Activated CD4-positive, alpha-beta T cell treated with anti-CD3 and anti-CD28 coated beads for 36 hours (primary cell): ENCODE data around the gene SPECC1L. TPM values are rescaled to one million over a fixed set of nuclear protein-coding genes. Genes with fewer than 3 reads are reported as not detected.

ENCODE experiments used
- ATAC-seq: fragments of 200-7000 bp; cut with Tn5 transposase; one replicate; pipeline ENCODE4 v1.10.0; 2021; ENCODE audit warnings: mild to moderate bottlenecking, moderate library complexity
- CTCF ChIA-PET: fragments of 350-600 bp; sonication (Branson Sonifier 250); formaldehyde crosslinking; loops from one replicate; lab custom pipeline; 2021; ENCODE audit warnings: antibody characterized with exemption; lab: Charles Lee
- POLR2A ChIA-PET: fragments of 350-600 bp; sonication (Branson Sonifier 250); formaldehyde crosslinking; loops from one replicate; lab custom pipeline; 2021; ENCODE audit warnings: antibody characterized with exemption, inconsistent platforms; lab: Charles Lee
- DNase-seq: peaks from one replicate; pipeline ENCODE4 v3.0.0-alpha.2; 2020
- H3K27ac Mint-ChIP-seq: one replicate; pipeline ENCODE4 v1.8.0; 2021; ENCODE audit warnings: mixed read lengths
- H3K27me3 Mint-ChIP-seq: one replicate; pipeline ENCODE4 v1.8.0; 2021; ENCODE audit warnings: mixed read lengths
- H3K36me3 Mint-ChIP-seq: one replicate; pipeline ENCODE4 v1.8.0; 2021; ENCODE audit warnings: low read depth, mixed read lengths
- H3K4me1 Mint-ChIP-seq: one replicate; pipeline ENCODE4 v1.8.0; 2021; ENCODE audit warnings: mixed read lengths
- H3K4me3 Mint-ChIP-seq: one replicate; pipeline ENCODE4 v1.8.0; 2021; ENCODE audit warnings: mild to moderate bottlenecking, moderate library complexity, mixed read lengths
- H3K9me3 Mint-ChIP-seq: one replicate; pipeline ENCODE4 v1.8.0; 2021; ENCODE audit warnings: low read depth, mixed read lengths
- intact Hi-C, 2 experiments: fragments of 100-400 bp; cut with DNase I in 1 of 2; cut with micrococcal nuclease in 1 of 2; formaldehyde crosslinking; loops; one replicate each; pipeline versions ENCODE4 v1.14.2 to v1.15.1; 2022 to 2024; cut with DNase I, micrococcal nuclease
- total RNA-seq, 2 experiments: library from RNA; stranded (reverse); gene quantifications; one replicate each; pipeline ENCODE4 v1.2.3, GENCODE V29; 2021

Gene SPECC1L
- total RNA-seq, 2 experiments from 2014 or later: 31.5 to 38.2 TPM

DNA sequence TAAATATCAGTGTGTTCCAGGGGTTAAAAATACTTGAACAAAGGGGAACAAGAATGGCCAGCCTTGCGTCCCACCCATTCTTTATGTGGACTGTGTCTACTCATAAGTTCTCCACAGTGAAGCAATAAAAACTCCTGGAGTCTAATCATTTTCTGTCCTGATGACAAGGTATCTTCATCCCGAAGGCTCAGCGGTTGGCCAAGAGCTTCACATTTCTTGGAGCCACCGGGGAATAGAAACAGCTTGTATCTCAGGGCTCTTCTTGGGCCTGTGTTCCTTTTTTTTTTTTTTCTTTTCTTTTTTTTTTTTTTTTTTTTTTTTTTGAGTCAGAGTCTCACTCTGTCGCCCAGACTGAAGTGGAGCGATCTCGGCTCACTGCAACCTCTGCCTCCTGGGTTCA, 119.9 kb downstream of the SPECC1L start:
- Mint-ChIP-seq H3K4me1 (peaks cover 13% of the 10 kb centered on the region), H3K4me3 (no peak overlapping the region), H3K27me3 (no peaks in the 10 kb centered on the region), H3K9me3 (no peaks in the 10 kb centered on the region), H3K36me3 (peaks cover 17% of the 10 kb centered on the region), H3K27ac (no peak overlapping the region)
- intact Hi-C loops: no loop called here
- ChIA-PET CTCF (interaction anchor here (0.9 to 1.2 kb wide), 3 partner anchors 112 to 235 kb away, joined by 3 read pairs; no protein-coding TSS in a partner anchor), POLR2A (no interaction called here)
- no peak for ATAC-seq
- no peak for DNase-seq

DNA sequence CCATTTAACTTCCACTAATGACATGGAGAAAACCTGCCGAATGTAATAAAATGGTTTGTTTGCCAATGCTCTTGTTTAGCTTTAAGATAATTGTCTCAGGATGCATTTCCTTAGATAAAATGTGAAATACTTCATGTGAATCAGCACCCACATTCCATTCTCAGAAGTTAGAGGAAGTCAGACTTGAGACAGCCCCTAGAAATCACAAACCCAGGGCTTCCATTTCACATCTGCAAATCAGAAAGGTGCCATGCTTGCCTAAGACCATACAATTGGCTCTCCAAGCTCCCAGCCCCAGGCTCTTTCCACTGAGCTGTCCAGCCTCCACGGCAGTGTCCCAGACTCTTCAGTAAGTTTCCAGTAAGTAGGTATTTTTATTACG, 121.2 kb downstream of the SPECC1L start:
- intact Hi-C loops: no loop called here
- Mint-ChIP-seq H3K36me3 (peaks cover 22% of the 10 kb centered on the region), H3K4me1 (peaks cover 13% of the 10 kb centered on the region), H3K9me3 (no peaks in the 10 kb centered on the region), H3K4me3 (no peak overlapping the region), H3K27ac (no peak overlapping the region), H3K27me3 (no peaks in the 10 kb centered on the region)
- ChIA-PET POLR2A (no interaction called here), CTCF (interaction anchor here (0.6 to 1.2 kb wide), 4 partner anchors 14 to 256 kb away, joined by 3 to 4 read pairs (median 3); no protein-coding TSS in a partner anchor)
- ATAC-seq (no peak), DNase-seq (no peak)

DNA sequence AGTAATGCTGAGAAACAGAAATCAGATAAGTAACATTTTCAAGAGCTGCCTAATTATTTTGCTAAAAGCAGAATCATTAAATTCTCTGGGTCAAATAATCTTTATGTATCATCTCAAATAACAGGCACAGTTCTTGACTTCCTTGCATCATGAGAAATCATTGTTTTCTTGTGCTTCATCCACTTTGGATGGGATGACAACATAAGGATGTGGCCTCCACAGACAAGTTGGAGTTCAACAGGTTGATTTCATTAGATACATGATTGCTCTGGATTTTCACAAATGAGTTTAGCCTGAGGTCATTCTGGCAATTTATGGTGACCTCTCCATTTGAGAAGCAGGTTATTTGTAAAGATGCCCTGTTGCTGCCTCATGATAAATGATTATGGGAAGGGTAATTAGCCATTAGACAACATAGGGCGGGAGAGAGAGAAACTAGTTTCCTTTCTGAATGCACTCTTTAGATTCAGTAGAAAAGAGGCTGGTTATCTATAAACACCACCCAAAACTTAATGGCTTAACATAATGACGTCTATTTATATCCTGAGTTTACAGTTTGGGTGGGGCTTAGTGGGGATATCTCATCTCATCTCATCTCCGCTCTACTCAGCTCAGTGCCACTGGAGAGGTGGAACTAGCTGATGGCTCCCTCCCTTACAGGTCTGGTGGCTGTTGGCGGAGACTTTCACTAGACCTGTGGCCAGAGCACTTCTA, 121.7 kb downstream of the SPECC1L start:
- intact Hi-C loops: no loop called here
- Mint-ChIP-seq H3K4me1 (peaks cover 13% of the 10 kb centered on the region), H3K9me3 (no peaks in the 10 kb centered on the region), H3K36me3 (peaks cover 20% of the 10 kb centered on the region), H3K27me3 (no peaks in the 10 kb centered on the region), H3K4me3 (no peak overlapping the region), H3K27ac (no peak overlapping the region)
- POLR2A ChIA-PET: no interaction called here
- DNase-seq: no peak
- CTCF ChIA-PET: interaction anchor here (0.6 to 0.7 kb wide), 2 partner anchors 42 to 256 kb away, joined by 3 to 4 read pairs; no protein-coding TSS in a partner anchor
- no peak for ATAC-seq

DNA sequence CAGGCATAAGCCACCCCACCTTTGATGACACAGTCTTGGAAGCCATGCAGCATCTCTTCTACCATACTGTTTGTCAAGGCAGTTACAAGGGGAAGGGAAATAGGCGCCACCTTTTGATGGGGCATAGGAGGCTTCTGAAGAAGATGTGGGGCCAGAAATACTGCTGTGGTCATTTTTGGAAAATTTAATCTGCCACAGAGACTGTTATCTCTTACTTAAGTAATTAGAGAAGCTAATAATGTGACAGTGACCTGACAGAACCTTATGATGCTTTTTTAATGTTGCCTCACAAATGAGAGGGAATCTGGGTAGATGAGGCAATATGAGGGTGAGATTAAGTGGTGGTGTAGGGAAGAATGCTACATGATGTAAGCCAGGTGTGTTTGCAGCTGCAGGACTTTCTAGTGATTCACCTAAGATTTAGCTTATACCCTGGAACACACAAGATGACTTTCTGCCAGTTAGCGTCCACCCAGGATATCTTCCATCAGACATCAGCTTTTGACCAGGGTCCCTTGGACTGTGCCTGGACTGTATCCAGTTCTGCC, 122.5 kb downstream of the SPECC1L start:
- ChIA-PET CTCF (interaction anchor here (0.6 kb wide), 1 partner anchor 128 kb away, joined by 3 read pairs; no protein-coding TSS in a partner anchor), POLR2A (no interaction called here)
- H3K27me3 Mint-ChIP-seq: no peaks in the 10 kb centered on the region
- no peaks in the 10 kb centered on the region for H3K9me3 Mint-ChIP-seq
- DNase-seq: no peak
- peaks cover 23% of the 10 kb centered on the region for H3K36me3 Mint-ChIP-seq
- H3K4me1 Mint-ChIP-seq: peaks cover 17% of the 10 kb centered on the region
- H3K4me3 Mint-ChIP-seq: no peak overlapping the region
- intact Hi-C loops: no loop called here
- no peak for ATAC-seq
- H3K27ac Mint-ChIP-seq: no peak overlapping the region

DNA sequence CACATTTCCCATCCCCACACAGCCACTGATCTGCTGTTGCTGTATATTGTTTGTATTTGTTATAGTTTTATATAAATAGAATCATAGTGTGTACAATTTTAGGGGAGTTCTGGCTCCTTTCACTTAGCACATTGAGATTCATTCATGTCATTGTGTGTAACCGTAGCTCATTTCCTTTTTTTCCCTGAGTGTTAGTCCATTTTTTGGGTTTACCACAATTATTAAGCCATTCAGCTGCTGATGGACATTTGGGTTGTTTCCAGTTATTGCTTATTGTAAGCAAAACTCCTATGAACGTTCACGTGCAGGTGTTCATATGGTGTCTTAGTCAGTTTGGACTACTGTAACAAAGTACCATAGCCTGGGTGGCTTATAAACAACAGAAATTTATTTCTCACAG, 123.2 kb downstream of the SPECC1L start:
- DNase-seq (no peak), ATAC-seq (no peak)
- peaks cover 24% of the 10 kb centered on the region for H3K4me1 Mint-ChIP-seq
- H3K4me3 Mint-ChIP-seq: no peak overlapping the region
- peaks cover 24% of the 10 kb centered on the region for H3K36me3 Mint-ChIP-seq
- H3K27me3 Mint-ChIP-seq: no peaks in the 10 kb centered on the region
- intact Hi-C loops: no loop called here
- ChIA-PET CTCF (no interaction called here), POLR2A (no interaction called here)
- H3K27ac Mint-ChIP-seq: no peak overlapping the region
- H3K9me3 Mint-ChIP-seq: no peaks in the 10 kb centered on the region

DNA sequence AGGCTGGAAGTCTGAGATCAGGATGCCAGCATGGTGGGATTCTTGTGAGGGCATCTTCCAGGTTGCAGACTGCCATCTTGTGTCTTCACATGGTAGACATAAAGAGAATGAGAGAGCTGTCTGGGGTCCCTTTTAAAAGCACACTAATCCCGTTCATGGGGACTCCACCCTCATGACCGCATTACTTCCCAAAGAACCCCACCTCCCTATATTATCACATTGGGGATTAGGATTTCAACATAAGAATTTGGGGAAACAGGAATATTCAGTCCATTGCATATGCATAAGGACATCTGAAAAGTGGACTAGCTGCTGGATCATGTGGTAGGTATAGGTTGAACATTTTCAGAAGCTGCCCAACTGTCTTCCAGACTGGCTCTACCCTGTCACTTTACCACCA, 123.6 kb downstream of the SPECC1L start:
- Mint-ChIP-seq H3K9me3 (no peaks in the 10 kb centered on the region), H3K27ac (no peak overlapping the region), H3K4me3 (no peak overlapping the region), H3K27me3 (no peaks in the 10 kb centered on the region), H3K4me1 (peaks cover 25% of the 10 kb centered on the region), H3K36me3 (peaks cover 22% of the 10 kb centered on the region)
- ChIA-PET POLR2A (no interaction called here), CTCF (no interaction called here)
- DNase-seq (no peak), ATAC-seq (no peak)
- intact Hi-C loops: no loop called here

DNA sequence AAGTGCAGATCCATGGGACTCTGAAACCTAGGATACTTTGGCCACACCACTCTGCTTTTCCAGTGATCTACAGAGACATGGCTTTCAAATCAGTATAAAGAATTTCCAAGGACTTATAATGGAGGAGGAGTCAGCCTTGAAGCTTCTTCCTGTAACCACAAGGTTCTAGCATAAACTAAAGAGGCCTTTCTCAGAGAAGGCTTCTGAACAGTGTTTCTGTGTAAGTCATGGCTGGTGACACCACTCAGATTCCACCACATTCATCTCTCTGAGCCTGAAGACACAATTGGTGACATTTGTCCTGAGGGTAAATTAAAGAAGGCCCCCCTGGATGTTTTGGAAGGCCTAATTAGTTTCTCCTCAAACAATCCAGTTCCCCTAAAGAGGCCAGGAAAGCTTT, 127.8 kb downstream of the SPECC1L start:
- peaks cover 44% of the 10 kb centered on the region for H3K4me1 Mint-ChIP-seq
- H3K4me3 Mint-ChIP-seq: no peak overlapping the region
- H3K9me3 Mint-ChIP-seq: no peaks in the 10 kb centered on the region
- ATAC-seq (no peak), DNase-seq (no peak)
- peak overlapping the region; percentile 55 for H3K27ac Mint-ChIP-seq
- H3K27me3 Mint-ChIP-seq: no peaks in the 10 kb centered on the region
- intact Hi-C loops: no loop called here
- peaks cover 25% of the 10 kb centered on the region for H3K36me3 Mint-ChIP-seq
- CTCF ChIA-PET: no interaction called here
- POLR2A ChIA-PET: no interaction called here

DNA sequence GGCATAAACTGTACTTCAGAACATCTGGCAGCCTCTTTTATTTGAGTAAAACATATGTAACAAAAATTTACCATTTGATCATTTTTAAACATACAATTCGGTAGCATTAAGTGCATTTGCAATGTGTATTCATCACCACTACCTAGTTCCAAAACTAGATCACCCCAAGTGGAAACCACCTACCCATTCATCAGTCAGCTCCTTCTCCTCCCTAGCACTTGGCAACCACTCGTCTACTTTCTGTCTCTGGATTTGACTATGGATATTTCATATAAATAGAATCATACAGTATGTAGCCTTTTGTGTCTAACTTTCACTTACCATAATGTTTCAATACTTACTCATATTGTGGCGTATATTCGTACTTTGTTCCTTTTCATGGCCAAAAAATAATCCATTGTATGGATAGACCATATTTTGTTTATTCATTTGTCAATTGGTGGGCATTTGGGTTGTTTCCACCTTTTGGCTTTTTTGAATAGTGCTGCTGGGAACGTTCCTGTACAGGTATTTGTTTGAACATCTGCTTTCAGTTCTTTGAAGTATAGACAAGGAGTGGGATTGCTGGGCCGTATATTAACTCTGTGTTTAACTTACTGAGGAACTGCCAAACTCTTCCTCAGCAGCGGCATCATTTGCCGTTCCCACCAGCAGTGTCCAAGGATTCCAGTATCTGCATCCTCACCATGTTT, 129.5 kb downstream of the SPECC1L start:
- H3K4me3 Mint-ChIP-seq: no peak overlapping the region
- DNase-seq: no peak
- H3K36me3 Mint-ChIP-seq: peaks cover 27% of the 10 kb centered on the region
- CTCF ChIA-PET: interaction anchor here (0.8 to 1.3 kb wide), 3 partner anchors 12 to 35 kb away, joined by 3 read pairs; no protein-coding TSS in a partner anchor
- no peaks in the 10 kb centered on the region for H3K27me3 Mint-ChIP-seq
- no peak overlapping the region for H3K27ac Mint-ChIP-seq
- H3K4me1 Mint-ChIP-seq: peaks cover 45% of the 10 kb centered on the region
- H3K9me3 Mint-ChIP-seq: no peaks in the 10 kb centered on the region
- ATAC-seq: peak; percentile 85
- POLR2A ChIA-PET: interaction anchor here (0.7 to 1.0 kb wide), 2 partner anchors 34 to 65 kb away, joined by 3 read pairs; no protein-coding TSS in a partner anchor
- intact Hi-C loops: loop anchor here (1.0 to 5.0 kb wide), 3 partner anchors 34 to 128 kb away; partner anchors contain the start of gene SPECC1L (in 1 of the 2)

DNA sequence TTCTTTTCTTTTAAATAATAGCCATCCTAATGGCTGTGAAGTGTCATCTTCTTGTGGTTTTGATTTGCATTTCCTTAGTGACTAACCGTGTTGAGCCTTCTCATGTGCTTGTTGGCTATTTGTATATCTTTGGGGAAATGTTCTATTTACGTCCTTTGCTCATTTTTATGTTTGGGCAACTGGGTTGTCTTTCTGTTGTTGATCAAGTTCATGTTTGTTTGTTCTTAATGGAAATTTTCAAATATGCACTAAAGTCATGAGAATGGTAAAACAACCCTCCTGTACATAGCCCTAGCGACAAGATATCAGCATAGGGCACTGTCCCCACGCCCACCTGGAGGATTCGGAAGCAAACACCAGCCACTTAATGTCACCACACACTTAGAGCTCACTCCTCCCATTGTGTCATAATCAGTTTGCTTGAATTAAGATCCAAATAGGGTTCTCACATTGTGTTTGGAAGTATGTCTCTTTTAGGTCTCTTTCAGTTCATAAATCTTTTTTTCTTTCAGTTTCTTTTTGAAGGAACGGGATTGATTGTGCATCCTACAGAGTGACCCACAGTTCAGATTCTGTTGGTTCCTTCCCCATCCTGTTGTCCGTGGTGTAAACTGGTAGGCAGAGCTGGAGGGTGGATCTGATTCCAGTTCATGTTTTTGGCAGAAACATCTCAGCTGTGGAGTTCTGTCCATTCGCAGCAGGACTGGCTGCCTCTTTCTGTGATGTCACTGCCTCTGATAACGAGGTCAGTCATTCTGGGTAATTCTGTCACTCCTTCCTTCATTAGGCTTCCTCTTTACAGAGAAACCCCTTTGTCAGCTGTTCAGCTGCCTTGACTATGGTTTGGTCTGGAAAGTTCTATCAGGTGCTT, 130.3 kb downstream of the SPECC1L start:
- H3K4me1 Mint-ChIP-seq: peaks cover 47% of the 10 kb centered on the region
- no peak overlapping the region for H3K4me3 Mint-ChIP-seq
- POLR2A ChIA-PET: interaction anchor here (1.0 kb wide), 1 partner anchor 33 kb away, joined by 3 read pairs; no protein-coding TSS in a partner anchor
- H3K27ac Mint-ChIP-seq: peak overlapping the region; percentile 35
- CTCF ChIA-PET: interaction anchor here (1.2 kb wide), 1 partner anchor 20 kb away, joined by 3 read pairs; no protein-coding TSS in a partner anchor
- peaks cover 23% of the 10 kb centered on the region for H3K36me3 Mint-ChIP-seq
- no peaks in the 10 kb centered on the region for H3K27me3 Mint-ChIP-seq
- DNase-seq (no peak), ATAC-seq (no peak)
- no peaks in the 10 kb centered on the region for H3K9me3 Mint-ChIP-seq
- intact Hi-C loops: loop anchor here (1.0 to 5.0 kb wide), 3 partner anchors 33 to 129 kb away; partner anchors contain the start of gene SPECC1L (in 1 of the 2)

DNA sequence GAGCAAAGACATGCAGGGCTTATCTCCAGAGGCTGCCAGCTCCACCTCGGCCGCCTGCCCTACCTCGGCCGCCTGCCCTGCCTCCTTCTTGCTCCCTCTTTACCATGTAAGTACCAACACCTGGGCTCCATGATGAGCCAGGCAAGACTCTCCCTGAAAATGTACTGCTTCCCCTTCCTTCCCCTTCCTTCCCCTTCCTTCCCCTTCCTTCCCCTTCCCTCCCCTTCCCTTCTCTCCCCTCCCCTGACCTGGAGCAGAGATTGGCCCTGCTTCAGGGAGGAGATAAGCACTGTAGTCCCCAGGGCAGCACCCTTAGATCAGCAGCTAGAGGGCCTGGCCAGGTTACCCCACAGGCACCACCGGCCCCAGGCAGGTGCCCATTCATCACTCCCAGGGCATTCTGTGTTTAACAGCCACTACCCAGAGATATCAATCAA, 131.3 kb downstream of the SPECC1L start:
- Mint-ChIP-seq H3K4me1 (peaks cover 55% of the 10 kb centered on the region), H3K36me3 (peaks cover 16% of the 10 kb centered on the region), H3K4me3 (no peak overlapping the region), H3K27ac (no peak overlapping the region), H3K27me3 (no peaks in the 10 kb centered on the region), H3K9me3 (no peaks in the 10 kb centered on the region)
- intact Hi-C loops: loop anchor here in 1 of 2 experiments (5.0 kb wide), 1 partner anchor 130 kb away; the partner anchor contains the start of gene SPECC1L
- ChIA-PET CTCF (no interaction called here), POLR2A (no interaction called here)
- DNase-seq (no peak), ATAC-seq (no peak)
